CD4-positive, alpha-beta memory T cell (primary cell): ENCODE data around the gene NOC3L. TPM values are rescaled to one million over a fixed set of nuclear protein-coding genes. Genes with fewer than 3 reads are reported as not detected.
A peak's percentile ranks its signal among the peaks of the same experiment; 100 is the strongest.
"Not testable (repeated sequence)": the region's sequence is repeated elsewhere in the genome, so short reads cannot be mapped to it uniquely, and the experiment has no call there.

Experiments used
- CTCF ChIA-PET: fragments of 350-600 bp; sonication (Branson Sonifier 250); formaldehyde crosslinking; loops from one replicate; lab custom pipeline; 2021; ENCODE audit warnings: inconsistent platforms; ENCODE audit not compliant: partially characterized antibody; lab: Charles Lee
- POLR2A ChIA-PET: fragments of 350-600 bp; sonication (Branson Sonifier 250); formaldehyde crosslinking; loops from one replicate; lab custom pipeline; 2021; ENCODE audit not compliant: partially characterized antibody; lab: Charles Lee
- DNase-seq, 5 donors: peaks; one replicate each; pipeline versions ENCODE4 v3.0.0 to v3.0.0-alpha.2; 2020 to 2022; ENCODE audit warnings: mixed read lengths in 1 of 5
- H3K27ac ChIP-seq: one replicate; pipeline ENCODE4 v1.7.0; 2013; ENCODE audit warnings: low read depth, low read length
- H3K27me3 ChIP-seq: 2 replicates; pipeline ENCODE4 v1.7.0; 2013; ENCODE audit warnings: mild to moderate bottlenecking, low read length, moderate library complexity; ENCODE audit not compliant: insufficient read depth
- H3K36me3 ChIP-seq: 2 replicates; pipeline ENCODE4 v1.7.0; 2013; ENCODE audit warnings: mild to moderate bottlenecking, low read length, moderate library complexity; ENCODE audit not compliant: insufficient read depth
- H3K4me1 ChIP-seq: 2 replicates; pipeline ENCODE4 v1.7.0; 2013; ENCODE audit warnings: mild to moderate bottlenecking, low read length, moderate library complexity; ENCODE audit not compliant: insufficient read depth
- H3K4me3 ChIP-seq, 2 donors: one replicate each; pipeline ENCODE4 v1.7.0; 2013; ENCODE audit warnings: low read length in 2 of 2, mild to moderate bottlenecking in 1 of 2
- H3K9me3 ChIP-seq, 2 donors: one replicate each; pipeline ENCODE4 v1.7.0; 2013; ENCODE audit warnings: low read length in 2 of 2, control low read depth in 1 of 2; ENCODE audit not compliant: control insufficient read depth in 1 of 2
- H3K27ac Mint-ChIP-seq, 7 donors: one replicate each; pipeline ENCODE4 v1.8.0; 2020 to 2021; ENCODE audit warnings: mixed read lengths in 7 of 7, mild to moderate bottlenecking in 6 of 7, inconsistent platforms in 3 of 7, moderate library complexity in 3 of 7
- H3K27me3 Mint-ChIP-seq, 2 donors: one replicate each; pipeline ENCODE4 v1.8.0; 2020 to 2021; ENCODE audit warnings: mixed read lengths in 2 of 2
- H3K36me3 Mint-ChIP-seq, 2 donors: one replicate each; pipeline ENCODE4 v1.8.0; 2020 to 2021; ENCODE audit warnings: mixed read lengths in 2 of 2, inconsistent platforms in 1 of 2, mild to moderate bottlenecking in 1 of 2
- H3K4me1 Mint-ChIP-seq, 4 donors: one replicate each; pipeline ENCODE4 v1.8.0; 2020 to 2021; ENCODE audit warnings: mixed read lengths in 4 of 4, mild to moderate bottlenecking in 1 of 4
- H3K4me3 Mint-ChIP-seq, 8 donors: one replicate each; pipeline ENCODE4 v1.8.0; 2020 to 2021; ENCODE audit warnings: mixed read lengths in 8 of 8, mild to moderate bottlenecking in 7 of 8, moderate library complexity in 6 of 8, inconsistent platforms in 3 of 8
- H3K9me3 Mint-ChIP-seq, 8 donors: one replicate each; pipeline ENCODE4 v1.8.0; 2020 to 2021; ENCODE audit warnings: mixed read lengths in 8 of 8, mild to moderate bottlenecking in 5 of 8, inconsistent platforms in 3 of 8, moderate library complexity in 1 of 8
- intact Hi-C: fragments of 100-400 bp; cut with micrococcal nuclease; formaldehyde crosslinking; loops from one replicate; pipeline ENCODE4 v1.15.1; 2023
- polyA plus RNA-seq, 2 donors: library from polyadenylated mRNA; unstranded; fragments of 300-500 nt; fragmentation: Illumina TruSeq; gene quantifications; one replicate each; pipeline ENCODE4 v1.2.3, GENCODE V29; 2021
- total RNA-seq, 2 experiments: library from RNA; stranded (reverse); gene quantifications; one replicate each; pipeline ENCODE4 v1.2.3, GENCODE V29; 2021

NOC3L gene
- total and polyA plus RNA-seq, 4 experiments from 2014 or later, result 6.2 to 22.5 (median 18.8) TPM

GRCh38 chr10:94403380-94404213 is 40.9 kb upstream of the NOC3L start:
- Mint-ChIP-seq H3K27ac (peak overlapping the region in 2 of 7 donors; percentile 22 to 38), H3K27me3 (peaks cover 36 to 47% of the 10 kb centered on the region in 2 donors), H3K36me3 (peaks cover 0 to 3% of the 10 kb centered on the region in 2 donors), H3K4me3 (peak overlapping the region; percentile 85 to 94 (median 87)), H3K4me1 (peaks cover 4 to 13% (median 8%) of the 10 kb centered on the region in 4 donors), H3K9me3 (peaks cover 0 to 4% (median 2%) of the 10 kb centered on the region in 8 donors)
- Histone ChIP-seq H3K36me3 (no peaks in the 10 kb centered on the region), H3K27me3 (peaks cover 12% of the 10 kb centered on the region), H3K9me3 (no peaks in the 10 kb centered on the region), H3K27ac (no peak overlapping the region), H3K4me3 (peak overlapping the region in 1 of 2 donors; percentile 27), H3K4me1 (peaks cover 7% of the 10 kb centered on the region)
- DNase-seq, result peak in 4 of 5 donors; percentile 8 to 24 (median 18)
- intact Hi-C loops, result no loop called here
- CTCF ChIA-PET, result no interaction called here
- POLR2A ChIA-PET, result no interaction called here

GRCh38 chr10:94402843-94403379 is 40.2 kb upstream of the NOC3L start:
- Mint-ChIP-seq H3K9me3 (peaks cover 0 to 4% (median 2%) of the 10 kb centered on the region in 8 donors), H3K4me3 (no peak overlapping the region), H3K36me3 (peaks cover 0 to 3% of the 10 kb centered on the region in 2 donors), H3K27me3 (peaks cover 36 to 42% of the 10 kb centered on the region in 2 donors), H3K4me1 (peaks cover 4 to 13% (median 8%) of the 10 kb centered on the region in 4 donors), H3K27ac (no peak overlapping the region)
- CTCF ChIA-PET, result no interaction called here
- POLR2A ChIA-PET, result no interaction called here
- peak in 3 of 5 donors; percentile 8 to 14 (median 9) for DNase-seq
- peaks cover 12% of the 10 kb centered on the region for H3K27me3 ChIP-seq
- H3K27ac ChIP-seq, result no peak overlapping the region
- peaks cover 7% of the 10 kb centered on the region for H3K4me1 ChIP-seq
- H3K36me3 ChIP-seq, result no peaks in the 10 kb centered on the region
- no peaks in the 10 kb centered on the region for H3K9me3 ChIP-seq
- intact Hi-C loops, result no loop called here
- peak overlapping the region in 1 of 2 donors; percentile 27 for H3K4me3 ChIP-seq

GRCh38 chr10:94402204-94402842 is 39.6 kb upstream of the NOC3L start, which contains the start of gene TBC1D12:
TSS of gene TBC1D12 (plus strand) at chr10:94402541. CDS start at chr10:94402614, 73 bp downstream.
- intact Hi-C loops, result no loop called here
- Histone ChIP-seq H3K27me3 (peaks cover 12% of the 10 kb centered on the region), H3K9me3 (no peaks in the 10 kb centered on the region), H3K4me1 (peaks cover 7% of the 10 kb centered on the region), H3K27ac (no peak within 1 kb of the TSS), H3K4me3 (peak within 1 kb of the TSS in 1 of 2 donors; percentile 27), H3K36me3 (no peaks in the 10 kb centered on the region)
- ChIA-PET CTCF (no interaction called here), POLR2A (no interaction called here)
- Mint-ChIP-seq H3K27me3 (peaks cover 35 to 38% of the 10 kb centered on the region in 2 donors), H3K4me1 (peaks cover 4 to 13% (median 8%) of the 10 kb centered on the region in 4 donors), H3K4me3 (peak within 1 kb of the TSS; percentile 63 to 75 (median 68)), H3K27ac (peak within 1 kb of the TSS in 1 of 7 donors; percentile 2), H3K9me3 (peaks cover 0 to 4% (median 2%) of the 10 kb centered on the region in 8 donors), H3K36me3 (peaks cover 0 to 3% of the 10 kb centered on the region in 2 donors)
- peak in 4 of 5 donors; percentile 9 to 25 (median 20) for DNase-seq

GRCh38 chr10:94398762-94399161 is 36.0 kb upstream of the NOC3L start:
- H3K36me3 ChIP-seq, result no peaks in the 10 kb centered on the region
- H3K4me1 ChIP-seq, result peaks cover 3% of the 10 kb centered on the region
- DNase-seq, result no peak
- ChIA-PET CTCF (no interaction called here), POLR2A (no interaction called here)
- Mint-ChIP-seq H3K27me3 (peaks cover 19 to 28% of the 10 kb centered on the region in 2 donors), H3K9me3 (peaks cover 0 to 3% (median 2%) of the 10 kb centered on the region in 8 donors), H3K27ac (no peak overlapping the region), H3K36me3 (no peaks in the 10 kb centered on the region), H3K4me3 (no peak overlapping the region), H3K4me1 (peaks cover 2 to 9% (median 5%) of the 10 kb centered on the region in 4 donors)
- intact Hi-C loops, result no loop called here
- H3K27ac ChIP-seq, result no peak overlapping the region
- no peak overlapping the region for H3K4me3 ChIP-seq
- peaks cover 4% of the 10 kb centered on the region for H3K27me3 ChIP-seq
- no peaks in the 10 kb centered on the region for H3K9me3 ChIP-seq

- peaks cover 0 to 6% (median 2%) of the 10 kb centered on the region in 4 donors for H3K4me1 Mint-ChIP-seq
- POLR2A ChIA-PET, result no interaction called here
Measured at GRCh38 chr10:94397549-94398370, 35.0 kb upstream of the NOC3L start.

GRCh38 chr10:94392117-94392516 is 29.4 kb upstream of the NOC3L start:
- intact Hi-C loops, H3K9me3 Mint-ChIP-seq, H3K27me3 Mint-ChIP-seq, H3K4me1 Mint-ChIP-seq, H3K36me3 ChIP-seq, H3K27ac ChIP-seq, H3K9me3 ChIP-seq, H3K27ac Mint-ChIP-seq, POLR2A ChIA-PET, DNase-seq, H3K4me3 Mint-ChIP-seq, CTCF ChIA-PET, H3K36me3 Mint-ChIP-seq, H3K4me3 ChIP-seq, H3K27me3 ChIP-seq, H3K4me1 ChIP-seq: not testable (repeated sequence)

More at GRCh38 chr10:94397549-94398370, 35.0 kb upstream of the NOC3L start:
- H3K27me3 Mint-ChIP-seq, result peaks cover 16 to 25% of the 10 kb centered on the region in 2 donors
- CTCF ChIA-PET, result no interaction called here
- no peak for DNase-seq
- intact Hi-C loops, result no loop called here
- H3K4me3 ChIP-seq, result no peak overlapping the region
- H3K9me3 ChIP-seq, result no peaks in the 10 kb centered on the region
- H3K36me3 Mint-ChIP-seq, result no peaks in the 10 kb centered on the region
- no peak overlapping the region for H3K27ac Mint-ChIP-seq
- H3K27ac ChIP-seq, result no peak overlapping the region
- H3K9me3 Mint-ChIP-seq, result peaks cover 0 to 3% (median under 1%) of the 10 kb centered on the region in 8 donors
- no peaks in the 10 kb centered on the region for H3K27me3 ChIP-seq
- no peaks in the 10 kb centered on the region for H3K4me1 ChIP-seq
- no peak overlapping the region for H3K4me3 Mint-ChIP-seq
- no peaks in the 10 kb centered on the region for H3K36me3 ChIP-seq
